GM21367 (cell line): Measurements from ENCODE around the gene ZNF665.
"Not testable (repeated sequence)": the region's sequence is repeated elsewhere in the genome, so short reads cannot be mapped to it uniquely, and the experiment has no call there.

Experiments
- ATAC-seq: cut with Tn5 transposase; IDR thresholded peaks from one replicate; pipeline ENCODE4 v1.9.1; 2021; ENCODE audit not compliant: unreplicated experiment

Gene ZNF665

GRCh38 chr19:53158119-53158656, 35.0 kb downstream of the ZNF665 start:
- ATAC-seq, result no peak

- ATAC-seq, result no peak
Measured at GRCh38 chr19:53157626-53158025, 35.5 kb downstream of the ZNF665 start.

GRCh38 chr19:53156850-53157249, 36.3 kb downstream of the ZNF665 start:
- no peak for ATAC-seq

- ATAC-seq, result no peak
Measured at GRCh38 chr19:53147645-53148044, 45.5 kb downstream of the ZNF665 start.

- no peak for ATAC-seq
Measured at GRCh38 chr19:53140351-53140750, 52.8 kb downstream of the ZNF665 start.

- ATAC-seq, result no peak
Measured at GRCh38 chr19:53136432-53136831, 56.7 kb downstream of the ZNF665 start.

- no peak for ATAC-seq
Measured at GRCh38 chr19:53132141-53132991, 60.8 kb downstream of the ZNF665 start, which contains the start of gene ZNF415. Gene ZNF415, minus strand, starts transcription at chr19:53132910. Its CDS starts 10,234 bp downstream, at chr19:53122676.

- ATAC-seq, result no peak
Measured at GRCh38 chr19:53131727-53132126, 61.4 kb downstream of the ZNF665 start.

- no peak for ATAC-seq
Measured at GRCh38 chr19:53131085-53131590, 62.0 kb downstream of the ZNF665 start.

- no peak for ATAC-seq
Measured at GRCh38 chr19:53130506-53130905, 62.7 kb downstream of the ZNF665 start.

GRCh38 chr19:53126733-53127526, 66.2 kb downstream of the ZNF665 start:
- ATAC-seq, result not testable (repeated sequence)

- no peak for ATAC-seq
Measured at GRCh38 chr19:53123400-53123799, 69.8 kb downstream of the ZNF665 start.
